Measurements from ENCODE around the gene KIF26A. TPM values are rescaled to one million over a fixed set of nuclear protein-coding genes. Genes with fewer than 3 reads are reported as not detected.

The KIF26A gene
- total RNA-seq, 1 donor from 2014 or later = 1.4 TPM

GRCh38 chr14:104094709-104095425 is 43.5 kb upstream of the KIF26A start:
- Histone ChIP-seq H3K4me3 (ENCODE audit: insufficient read depth, low read depth, low read length) (no peak overlapping the region), H3K36me3 (ENCODE audit: insufficient read depth, low read length) (no peaks in the 10 kb centered on the region), H3K79me2 (ENCODE audit: insufficient read depth, low read length) (no peaks in the 10 kb centered on the region), H2AFZ (ENCODE audit: low read depth, low read length) (no peak overlapping the region), H3K4me1 (ENCODE audit: insufficient read depth, low read length) (no peaks in the 10 kb centered on the region), H3K27me3 (ENCODE audit: insufficient read depth, low read length) (no peaks in the 10 kb centered on the region), H3K9me3 (ENCODE audit: insufficient read depth, low read depth, low read length) (no peaks in the 10 kb centered on the region), H3K27ac (ENCODE audit: low read depth, low read length) (no peak overlapping the region), H4K20me1 (ENCODE audit: insufficient read depth, low read length) (no peaks in the 10 kb centered on the region), H3K9ac (ENCODE audit: low read length) (no peak overlapping the region), H3K4me2 (ENCODE audit: low read length) (no peak overlapping the region)
- H3K27ac Mint-ChIP-seq (ENCODE audit: unreplicated experiment) = no peak overlapping the region
- H3K9me3 Mint-ChIP-seq (ENCODE audit: unreplicated experiment) = no peaks in the 10 kb centered on the region
- H3K27me3 Mint-ChIP-seq (ENCODE audit: low read depth, unreplicated experiment) = peaks cover 14% of the 10 kb centered on the region
- H3K4me3 Mint-ChIP-seq (ENCODE audit: unreplicated experiment) = no peak overlapping the region
- FAIRE-seq = no peak
- H3K4me1 Mint-ChIP-seq (ENCODE audit: low read depth, unreplicated experiment) = no peaks in the 10 kb centered on the region
- H3K36me3 Mint-ChIP-seq (ENCODE audit: low read depth, unreplicated experiment) = no peaks in the 10 kb centered on the region
- no peak for DNase-seq (ENCODE audit: low read depth)
- no peak for TF ChIP-seq EZH2 (IDR thresholded peaks at IDR 0.05; ENCODE audit: insufficient read depth, low read length)
- TF ChIP-seq, protein P1, sequence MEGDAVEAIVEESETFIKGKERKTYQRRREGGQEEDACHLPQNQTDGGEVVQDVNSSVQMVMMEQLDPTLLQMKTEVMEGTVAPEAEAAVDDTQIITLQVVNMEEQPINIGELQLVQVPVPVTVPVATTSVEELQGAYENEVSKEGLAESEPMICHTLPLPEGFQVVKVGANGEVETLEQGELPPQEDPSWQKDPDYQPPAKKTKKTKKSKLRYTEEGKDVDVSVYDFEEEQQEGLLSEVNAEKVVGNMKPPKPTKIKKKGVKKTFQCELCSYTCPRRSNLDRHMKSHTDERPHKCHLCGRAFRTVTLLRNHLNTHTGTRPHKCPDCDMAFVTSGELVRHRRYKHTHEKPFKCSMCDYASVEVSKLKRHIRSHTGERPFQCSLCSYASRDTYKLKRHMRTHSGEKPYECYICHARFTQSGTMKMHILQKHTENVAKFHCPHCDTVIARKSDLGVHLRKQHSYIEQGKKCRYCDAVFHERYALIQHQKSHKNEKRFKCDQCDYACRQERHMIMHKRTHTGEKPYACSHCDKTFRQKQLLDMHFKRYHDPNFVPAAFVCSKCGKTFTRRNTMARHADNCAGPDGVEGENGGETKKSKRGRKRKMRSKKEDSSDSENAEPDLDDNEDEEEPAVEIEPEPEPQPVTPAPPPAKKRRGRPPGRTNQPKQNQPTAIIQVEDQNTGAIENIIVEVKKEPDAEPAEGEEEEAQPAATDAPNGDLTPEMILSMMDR (IDR thresholded peaks at IDR 0.05; ENCODE audit: insufficient read depth, low read depth, low read length) = peak; percentile 43

DNA sequence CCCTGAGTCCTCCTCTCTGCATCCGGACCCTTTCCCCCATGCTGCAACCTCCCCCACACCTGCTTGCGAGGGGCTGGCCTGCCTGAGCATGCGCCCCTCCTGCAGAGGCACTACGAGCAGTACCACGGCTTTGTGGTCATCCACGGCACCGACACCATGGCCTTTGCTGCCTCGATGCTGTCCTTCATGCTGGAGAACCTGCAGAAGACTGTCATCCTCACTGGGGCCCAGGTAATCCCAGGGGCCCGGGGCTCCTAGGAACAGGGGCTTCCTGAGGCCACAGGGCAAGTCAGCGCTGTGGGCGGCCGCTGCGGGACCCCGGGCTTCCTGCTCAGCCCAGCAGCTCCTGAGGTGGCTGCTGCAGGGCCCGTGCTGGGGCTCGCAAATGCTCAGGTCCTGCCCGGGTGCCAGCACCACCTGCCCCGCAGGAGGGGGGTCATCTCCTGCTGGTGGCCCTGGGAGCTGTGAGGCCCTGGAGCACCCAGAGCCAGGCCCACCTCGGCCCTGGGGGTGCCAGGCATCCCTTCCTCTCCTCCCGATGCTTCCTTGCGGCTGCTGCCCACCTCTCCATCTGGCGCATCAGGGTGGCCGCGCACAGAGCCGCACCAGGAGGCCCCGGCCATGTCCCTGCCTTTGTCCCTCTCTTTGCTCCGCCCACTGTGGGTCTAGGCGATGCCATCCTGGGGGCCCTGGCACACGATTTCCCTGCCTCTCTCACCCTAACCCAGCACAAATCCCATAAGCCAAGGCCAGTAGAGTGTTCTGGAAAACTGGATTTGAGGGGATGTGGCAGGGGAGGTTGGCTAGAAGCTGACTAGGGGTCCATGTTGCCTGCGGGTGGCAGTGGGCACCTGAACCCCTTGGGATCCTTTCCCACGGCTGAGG is 42.7 kb upstream of the KIF26A start:
- Mint-ChIP-seq H3K9me3 (ENCODE audit: unreplicated experiment) (no peaks in the 10 kb centered on the region), H3K27ac (ENCODE audit: unreplicated experiment) (no peak overlapping the region), H3K27me3 (ENCODE audit: low read depth, unreplicated experiment) (peaks cover 14% of the 10 kb centered on the region), H3K36me3 (ENCODE audit: low read depth, unreplicated experiment) (no peaks in the 10 kb centered on the region), H3K4me1 (ENCODE audit: low read depth, unreplicated experiment) (no peaks in the 10 kb centered on the region), H3K4me3 (ENCODE audit: unreplicated experiment) (no peak overlapping the region)
- Histone ChIP-seq H3K27me3 (ENCODE audit: insufficient read depth, low read length) (no peaks in the 10 kb centered on the region), H3K79me2 (ENCODE audit: insufficient read depth, low read length) (no peaks in the 10 kb centered on the region), H2AFZ (ENCODE audit: low read depth, low read length) (no peak overlapping the region), H3K4me1 (ENCODE audit: insufficient read depth, low read length) (no peaks in the 10 kb centered on the region), H3K27ac (ENCODE audit: low read depth, low read length) (no peak overlapping the region), H3K4me2 (ENCODE audit: low read length) (no peak overlapping the region), H3K9me3 (ENCODE audit: insufficient read depth, low read depth, low read length) (no peaks in the 10 kb centered on the region), H3K36me3 (ENCODE audit: insufficient read depth, low read length) (no peaks in the 10 kb centered on the region), H3K4me3 (ENCODE audit: insufficient read depth, low read depth, low read length) (no peak overlapping the region), H4K20me1 (ENCODE audit: insufficient read depth, low read length) (no peaks in the 10 kb centered on the region), H3K9ac (ENCODE audit: low read length) (no peak overlapping the region)
- TF ChIP-seq, protein P1 (IDR thresholded peaks at IDR 0.05; ENCODE audit: insufficient read depth, low read depth, low read length) = no peak
- no peak for TF ChIP-seq EZH2 (IDR thresholded peaks at IDR 0.05; ENCODE audit: insufficient read depth, low read length)
- no peak for DNase-seq (ENCODE audit: low read depth)
- FAIRE-seq = no peak

Data from astrocyte (in vitro differentiated cells and primary cell).